GM15510 (cell line): ENCODE data around the gene PRELID3B.
A peak's percentile ranks its signal among the peaks of the same experiment; 100 is the strongest.

Experiments used
- POLR2A ChIP-seq: IDR thresholded peaks from 3 replicates; pipeline ENCODE4 v1.6.1; 2011; ENCODE audit warnings: borderline replicate concordance; ENCODE audit not compliant: insufficient read length; ENCODE audit errors: extremely low read depth

The PRELID3B gene

DNA sequence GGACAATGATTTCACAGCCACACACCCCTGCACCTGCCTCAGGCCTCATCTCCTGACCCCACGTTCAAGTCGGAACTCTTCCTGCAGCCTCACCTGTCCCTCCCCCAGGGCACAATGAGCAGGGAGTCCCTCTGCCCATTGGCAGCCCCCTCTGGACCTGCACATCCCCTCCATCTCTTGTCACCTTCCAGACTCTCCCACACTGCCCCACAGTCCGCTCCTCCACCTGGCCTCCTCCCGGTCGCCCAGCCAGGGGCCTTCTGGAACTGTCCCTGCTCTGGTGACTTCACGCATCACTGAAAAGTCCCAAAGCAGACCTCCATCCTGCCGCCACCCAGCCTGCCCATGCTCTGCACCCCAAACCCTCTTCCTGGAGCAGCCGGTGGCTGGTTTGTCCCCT is 40.2 kb downstream of the PRELID3B start:
- TF ChIP-seq POLR2A = peak; percentile 5

DNA sequence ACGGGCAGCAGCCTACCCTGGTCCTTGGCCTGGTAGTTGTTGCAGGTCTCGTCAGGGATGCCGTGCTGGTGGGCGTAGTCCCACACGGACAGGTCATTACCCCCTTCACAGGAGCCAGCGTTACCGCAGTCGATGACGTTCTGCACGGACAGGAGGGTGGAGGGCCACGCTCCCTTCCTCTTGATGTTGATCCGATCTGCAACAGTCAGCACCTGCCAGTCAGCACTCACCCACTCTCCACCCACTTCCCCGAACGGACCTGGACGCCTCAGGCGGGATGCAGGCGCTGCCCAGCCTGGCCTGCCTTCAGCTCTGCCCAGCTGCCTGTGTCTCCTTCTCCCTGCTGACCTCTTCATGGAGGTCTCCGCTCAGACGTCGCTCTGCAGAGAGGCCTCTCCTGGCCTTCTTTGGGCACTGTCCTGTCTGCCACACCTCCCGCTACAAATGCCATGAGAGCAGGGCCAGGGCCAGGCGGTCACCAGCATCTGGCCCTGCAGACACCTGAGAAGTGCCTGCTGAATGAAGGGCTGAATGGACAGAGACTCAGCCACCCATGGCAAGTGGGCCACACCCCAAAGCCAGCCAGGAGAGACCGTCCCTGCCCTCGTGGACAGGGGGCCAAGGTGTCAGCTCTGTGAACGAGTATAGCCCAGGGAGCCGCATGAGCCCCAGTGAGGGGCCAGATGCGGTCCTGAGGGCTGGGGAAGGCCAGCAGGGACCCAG is 41.0 kb downstream of the PRELID3B start:
- no peak for TF ChIP-seq POLR2A

DNA sequence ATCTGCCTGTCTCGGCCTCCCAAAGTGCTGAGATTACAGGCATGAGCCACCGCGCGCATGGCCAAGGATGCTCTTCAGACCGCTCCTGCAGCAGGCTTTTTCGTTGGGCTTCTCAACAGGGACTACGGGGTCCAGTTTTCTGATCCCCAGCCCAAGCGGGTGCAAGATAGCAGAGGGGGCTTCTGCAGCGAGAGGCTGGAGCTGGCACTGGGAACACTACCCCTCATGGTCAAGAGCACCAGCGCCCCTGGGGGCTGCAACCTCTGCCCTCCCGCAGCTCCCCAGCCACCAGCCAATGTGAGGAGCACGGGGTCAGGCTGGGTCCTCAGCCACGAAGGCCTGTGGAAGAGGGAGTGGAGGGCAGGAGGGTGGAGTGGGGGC is 41.5 kb downstream of the PRELID3B start:
- no peak for TF ChIP-seq POLR2A

GRCh38 chr20:59000326-59000725 is 42.3 kb downstream of the PRELID3B start:
- TF ChIP-seq POLR2A = no peak

DNA sequence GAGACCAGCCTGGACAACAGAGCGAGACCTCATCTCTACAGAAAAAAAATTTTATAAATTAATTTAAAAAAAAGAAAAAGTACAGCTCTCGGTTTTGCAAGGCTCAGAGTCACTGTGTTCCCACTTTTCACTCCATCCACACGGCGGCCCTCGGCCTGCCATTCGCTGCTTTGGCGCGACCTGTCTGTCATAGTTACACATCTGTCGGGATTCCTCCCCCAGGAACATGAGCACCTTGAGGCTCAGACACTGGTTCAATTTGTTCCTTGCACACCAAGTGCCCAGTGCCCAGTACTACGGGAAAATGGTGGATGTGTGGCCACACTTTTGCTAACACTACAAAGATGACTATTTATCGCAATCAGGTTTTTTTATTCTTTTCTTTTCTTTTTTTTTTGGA is 43.9 kb downstream of the PRELID3B start:
- TF ChIP-seq POLR2A = no peak

DNA sequence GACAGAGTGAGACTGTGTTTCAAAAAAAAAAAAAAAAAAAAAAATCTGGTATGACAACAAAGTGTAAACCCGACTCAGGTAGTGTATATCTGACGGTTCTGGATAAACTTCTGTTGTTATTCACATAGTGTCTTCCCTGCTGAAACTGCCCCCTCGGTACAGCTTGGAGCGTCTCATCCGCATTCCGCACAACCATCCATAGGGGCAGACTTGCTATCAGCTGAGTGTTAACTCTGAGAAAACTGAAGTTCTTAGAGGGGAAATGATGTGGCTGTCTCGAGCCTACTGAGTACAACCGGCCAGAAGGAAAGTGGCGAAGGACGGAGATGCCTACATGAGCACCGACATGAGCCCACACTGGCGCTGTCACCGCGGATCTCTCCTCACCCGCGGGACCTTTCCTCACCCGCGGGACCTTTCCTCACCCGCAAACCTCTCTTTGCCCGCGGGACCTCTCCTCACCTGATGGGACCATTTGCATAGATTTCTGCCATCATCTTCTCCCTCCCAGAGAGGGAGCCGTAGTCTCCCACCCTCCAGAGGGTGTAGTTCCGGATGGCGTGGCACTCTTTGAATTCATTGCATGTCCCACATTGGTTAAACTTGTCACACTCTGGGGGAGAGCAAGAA is 45.3 kb downstream of the PRELID3B start:
- no peak for TF ChIP-seq POLR2A

DNA sequence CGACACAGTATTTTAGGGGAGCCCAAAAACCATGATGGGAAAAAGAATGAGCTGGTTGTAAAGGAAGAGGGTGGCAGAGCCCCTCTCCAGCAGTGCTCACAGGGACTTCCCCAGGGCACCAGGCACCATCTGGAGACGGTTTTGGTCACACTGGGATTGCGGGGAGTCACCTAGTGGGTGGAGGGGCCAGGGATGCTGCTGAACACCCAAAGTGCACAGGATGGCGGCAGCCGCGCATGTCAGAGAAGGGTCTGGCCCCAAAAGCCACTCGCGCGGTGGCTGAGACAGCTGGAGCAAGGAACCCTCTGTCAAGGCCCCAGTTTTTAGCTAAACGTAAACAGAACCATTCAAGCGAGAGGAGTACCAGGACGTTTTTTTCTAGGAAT is 46.4 kb downstream of the PRELID3B start:
- TF ChIP-seq POLR2A = no peak

DNA sequence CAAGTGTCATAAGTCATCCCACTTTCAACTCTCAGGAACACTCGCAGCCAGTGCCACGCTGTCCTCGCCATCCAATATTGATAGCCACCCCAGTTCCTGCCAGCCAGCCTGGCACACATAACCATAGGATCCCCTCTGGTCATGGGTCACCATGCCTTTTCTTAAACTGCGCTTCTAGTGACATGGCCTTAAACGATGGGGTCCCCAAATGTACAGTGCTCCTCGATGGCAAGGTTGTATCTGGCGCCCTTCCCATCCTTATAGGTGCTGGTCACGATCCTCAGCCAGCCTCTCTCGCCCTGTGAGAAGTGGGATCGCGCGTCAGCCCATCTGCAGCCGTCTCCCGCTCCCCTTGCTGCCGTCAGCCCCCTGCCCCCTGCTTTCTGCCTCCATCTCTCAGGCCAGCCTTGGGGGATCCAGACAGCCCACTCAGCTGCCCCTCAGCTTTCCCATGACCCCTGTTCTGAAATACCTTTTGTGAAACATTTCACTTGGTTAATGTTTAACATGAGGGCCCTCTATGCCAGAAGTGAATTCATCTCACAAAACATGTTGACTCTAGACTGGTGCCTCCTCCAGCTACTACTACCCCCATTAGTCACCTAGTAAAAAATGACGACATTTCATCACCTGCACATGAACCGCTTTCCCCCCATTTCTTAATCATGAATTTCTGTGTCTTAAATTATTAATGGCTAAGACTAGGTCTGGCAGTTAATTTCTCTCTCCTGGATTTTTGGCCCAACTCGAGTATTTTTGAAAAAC is 46.9 kb downstream of the PRELID3B start:
- TF ChIP-seq POLR2A = no peak

- TF ChIP-seq POLR2A = no peak
Measured at GRCh38 chr20:58994390-58995159, 48.0 kb downstream of the PRELID3B start.

DNA sequence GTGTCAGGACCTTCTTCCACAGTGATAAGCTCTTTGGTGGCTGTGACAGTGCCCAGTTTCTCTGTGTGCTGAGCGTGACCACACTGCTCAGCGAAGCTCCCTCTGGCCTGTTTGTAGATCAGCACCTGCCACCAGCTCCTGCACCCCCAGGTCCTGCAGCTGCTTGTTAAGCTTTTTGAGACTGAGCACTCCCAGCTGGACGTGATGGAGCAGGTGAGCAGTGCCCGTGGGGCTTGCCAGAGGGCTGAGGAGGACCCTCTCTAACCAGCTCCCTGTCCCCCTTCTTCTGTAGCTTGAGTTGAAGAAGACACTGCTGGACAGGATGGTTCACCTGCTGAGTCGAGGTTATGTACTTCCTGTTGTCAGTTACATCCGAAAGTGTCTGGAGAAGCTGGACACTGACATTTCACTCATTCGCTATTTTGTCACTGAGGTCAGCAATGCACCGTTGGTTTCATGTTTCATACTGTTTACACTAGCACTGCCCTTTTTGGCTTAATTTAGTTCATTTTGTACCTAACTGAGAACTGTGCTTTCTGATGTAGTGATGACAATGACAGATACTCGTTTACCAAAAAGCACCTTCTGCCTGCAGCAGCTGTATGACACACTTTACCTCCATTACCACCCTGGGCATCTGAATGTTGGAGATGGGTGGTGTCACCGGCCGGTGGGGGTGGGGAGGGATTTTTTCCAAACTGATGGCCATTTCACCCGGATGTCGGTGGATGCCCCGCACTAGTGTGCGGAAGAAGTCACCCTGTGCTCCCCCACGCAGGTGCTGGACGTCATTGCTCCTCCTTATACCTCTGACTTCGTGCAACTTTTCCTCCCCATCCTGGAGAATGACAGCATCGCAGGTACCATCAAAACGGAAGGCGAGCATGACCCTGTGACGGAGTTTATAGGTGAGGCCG is 49.0 kb downstream of the PRELID3B start:
- TF ChIP-seq POLR2A = no peak

- no peak for TF ChIP-seq POLR2A
Measured at GRCh38 chr20:58992911-58993310, 49.7 kb downstream of the PRELID3B start.

DNA sequence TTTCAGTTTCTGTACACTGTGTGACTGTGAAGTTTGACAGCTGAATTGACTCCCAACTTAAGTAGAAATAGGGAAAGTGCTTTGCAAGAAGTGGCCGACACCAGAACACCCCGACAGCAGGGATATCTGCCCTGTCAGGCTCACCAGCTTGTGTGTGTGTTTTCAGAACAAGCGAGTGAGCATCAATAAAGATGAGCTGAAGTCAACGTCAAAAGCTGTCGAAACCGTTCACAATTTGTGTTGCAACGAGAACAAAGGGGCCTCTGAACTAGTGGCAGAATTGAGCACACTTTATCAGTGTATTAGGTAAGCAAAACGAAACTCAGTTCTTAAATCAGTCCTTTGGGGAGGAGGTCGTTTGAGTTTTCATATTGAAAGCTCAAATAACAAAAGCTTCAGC is 50.9 kb downstream of the PRELID3B start:
- TF ChIP-seq POLR2A = no peak

DNA sequence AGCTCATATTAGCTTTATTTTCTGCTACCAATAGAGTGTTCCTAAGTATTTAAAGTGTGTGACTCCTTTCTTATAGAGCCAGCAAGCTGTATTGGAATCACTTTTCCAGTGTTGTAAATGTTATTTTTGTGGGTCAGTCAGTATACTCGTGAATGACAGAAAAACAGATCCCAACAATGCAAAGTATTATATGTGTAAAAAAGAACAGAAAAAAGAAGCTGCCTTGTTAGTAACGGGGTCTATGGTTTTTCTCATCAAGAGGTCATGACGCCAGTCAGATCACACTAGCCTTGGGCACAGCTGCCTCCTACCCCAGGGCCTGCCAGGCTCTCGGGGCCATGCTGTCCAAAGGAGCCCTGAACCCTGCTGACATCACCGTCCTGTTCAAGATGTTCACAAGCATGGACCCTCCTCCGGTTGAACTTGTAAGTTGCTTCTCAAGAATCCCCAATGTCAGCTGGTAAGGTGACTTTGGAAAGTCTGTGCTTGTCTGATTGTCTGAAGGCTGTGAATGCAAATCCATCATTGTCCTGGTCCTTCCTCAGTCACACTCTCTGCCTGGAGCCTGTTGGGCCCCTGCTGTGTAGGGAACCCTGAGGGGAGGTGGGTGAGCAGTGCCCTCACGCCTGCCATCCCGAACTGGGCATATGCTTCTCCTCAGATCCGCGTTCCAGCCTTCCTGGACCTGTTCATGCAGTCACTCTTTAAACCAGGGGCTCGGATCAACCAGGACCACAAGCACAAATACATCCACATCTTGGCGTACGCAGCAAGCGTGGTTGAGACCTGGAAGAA is 51.7 kb downstream of the PRELID3B start:
- TF ChIP-seq POLR2A = no peak

- TF ChIP-seq POLR2A = no peak
Measured at GRCh38 chr20:58989196-58989595, 53.4 kb downstream of the PRELID3B start.

DNA sequence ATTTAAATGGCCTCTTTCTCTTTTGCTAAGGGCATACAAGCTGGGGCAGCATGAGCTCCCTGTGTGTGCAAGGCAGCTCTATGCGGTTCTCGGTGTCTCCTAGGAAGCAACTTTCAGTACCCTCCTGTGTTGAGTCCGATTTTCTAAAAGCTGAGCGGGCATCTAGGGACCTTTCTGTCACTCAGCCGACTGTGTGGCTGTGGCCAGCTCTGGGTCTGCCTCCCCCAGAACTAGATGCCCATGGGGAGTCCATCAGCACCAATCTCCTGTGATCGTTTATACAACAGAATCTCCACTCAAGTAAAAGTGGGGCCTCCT is 54.1 kb downstream of the PRELID3B start:
- TF ChIP-seq POLR2A = no peak
